ENCODE measurements around the gene C1QL1. TPM values are rescaled to one million over a fixed set of nuclear protein-coding genes. Genes with fewer than 3 reads are reported as not detected.

The C1QL1 gene
- total and polyA plus RNA-seq, 2 of the 13 experiments (the other 11 are each of a cell fraction or from before 2014, with no cell fraction given) = 0.11 TPM

DNA sequence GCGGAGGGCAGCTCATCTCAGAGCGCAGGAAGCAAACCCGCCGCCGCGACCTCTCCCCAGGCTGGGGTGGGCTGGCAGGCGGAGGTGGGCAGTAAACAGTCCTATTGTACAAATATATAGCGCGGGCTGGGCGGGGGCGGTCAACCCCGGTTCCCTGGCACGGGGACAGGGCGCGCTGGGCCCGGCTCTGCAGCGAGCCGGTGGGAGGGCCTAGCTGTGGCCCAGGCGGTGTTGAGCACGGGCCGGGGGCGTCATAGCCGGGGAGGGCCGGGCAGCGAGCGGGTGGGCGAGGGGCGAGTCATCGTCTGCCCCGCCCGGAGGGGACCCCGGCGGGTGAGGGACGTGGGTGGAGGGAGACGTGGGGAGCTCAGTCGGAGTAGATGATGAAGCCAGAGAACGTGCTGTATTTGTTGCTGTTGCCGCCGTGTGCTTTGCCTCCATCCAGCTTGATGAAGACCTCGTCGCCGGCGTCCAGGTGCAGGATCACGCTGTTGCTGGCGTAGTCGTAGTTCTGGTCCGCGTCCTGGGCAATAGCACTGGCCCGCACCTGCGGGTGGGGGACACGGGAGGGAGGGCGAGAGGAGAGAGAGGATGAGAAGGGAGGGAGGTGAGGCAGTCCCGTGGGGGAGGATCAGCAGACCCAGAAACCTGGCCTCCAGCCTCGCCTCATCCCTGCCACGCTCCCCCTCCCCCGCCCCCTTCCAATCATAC, 8.1 kb downstream of the C1QL1 start (continued):
- TF ChIP-seq ZFP82 (CRISPR knock-in tag; IDR thresholded peaks at IDR 0.05; ENCODE audit: borderline replicate concordance) (no peak), ZNF703 (CRISPR knock-in tag; IDR thresholded peaks at IDR 0.05; ENCODE audit: borderline replicate concordance) (no peak), ZZZ3 (CRISPR knock-in tag; IDR thresholded peaks at IDR 0.05; ENCODE audit: borderline replicate concordance) (no peak), ZNF383 (CRISPR knock-in tag; IDR thresholded peaks at IDR 0.05; ENCODE audit: borderline replicate concordance) (no peak), KMT2B (CRISPR knock-in tag; IDR thresholded peaks at IDR 0.05) (no peak), NFAT5 (CRISPR knock-in tag; IDR thresholded peaks at IDR 0.05) (no peak), TBX2 (CRISPR knock-in tag; IDR thresholded peaks at IDR 0.05; ENCODE audit: borderline replicate concordance) (no peak), HCFC1 (IDR thresholded peaks at IDR 0.05; ENCODE audit: low read depth, low read length) (no peak), SRSF1 (optimal IDR thresholded peaks at IDR 0.05; ENCODE audit: low read depth, low read length) (no peak), ZNF839 (CRISPR knock-in tag; IDR thresholded peaks at IDR 0.05; ENCODE audit: borderline replicate concordance) (no peak), NFE2 (CRISPR knock-in tag; IDR thresholded peaks at IDR 0.05) (no peak), SP2 (CRISPR knock-in tag; IDR thresholded peaks at IDR 0.05) (no peak)
- TF ChIP-seq, protein P1, sequence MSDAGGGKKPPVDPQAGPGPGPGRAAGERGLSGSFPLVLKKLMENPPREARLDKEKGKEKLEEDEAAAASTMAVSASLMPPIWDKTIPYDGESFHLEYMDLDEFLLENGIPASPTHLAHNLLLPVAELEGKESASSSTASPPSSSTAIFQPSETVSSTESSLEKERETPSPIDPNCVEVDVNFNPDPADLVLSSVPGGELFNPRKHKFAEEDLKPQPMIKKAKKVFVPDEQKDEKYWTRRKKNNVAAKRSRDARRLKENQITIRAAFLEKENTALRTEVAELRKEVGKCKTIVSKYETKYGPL (CRISPR knock-in tag; IDR thresholded peaks at IDR 0.05) = no peak

Data from HepG2 (cell line).